Stimulated activated CD8-positive, alpha-beta memory T cell treated with anti-CD3 and anti-CD28 coated beads, Interleukin-4, amount 100 ng/mL, for 1 hour (primary cell): ENCODE measurements around the gene WHAMM.
"Not testable (repeated sequence)": the region's sequence is repeated elsewhere in the genome, so short reads cannot be mapped to it uniquely, and the experiment has no call there.

Experiments used
- DNase-seq, 2 donors: peaks; one replicate each; pipeline ENCODE4 v3.0.0-alpha.2; 2020; ENCODE audit warnings: low read depth in 2 of 2, low spot score in 1 of 2

WHAMM gene, protein sequence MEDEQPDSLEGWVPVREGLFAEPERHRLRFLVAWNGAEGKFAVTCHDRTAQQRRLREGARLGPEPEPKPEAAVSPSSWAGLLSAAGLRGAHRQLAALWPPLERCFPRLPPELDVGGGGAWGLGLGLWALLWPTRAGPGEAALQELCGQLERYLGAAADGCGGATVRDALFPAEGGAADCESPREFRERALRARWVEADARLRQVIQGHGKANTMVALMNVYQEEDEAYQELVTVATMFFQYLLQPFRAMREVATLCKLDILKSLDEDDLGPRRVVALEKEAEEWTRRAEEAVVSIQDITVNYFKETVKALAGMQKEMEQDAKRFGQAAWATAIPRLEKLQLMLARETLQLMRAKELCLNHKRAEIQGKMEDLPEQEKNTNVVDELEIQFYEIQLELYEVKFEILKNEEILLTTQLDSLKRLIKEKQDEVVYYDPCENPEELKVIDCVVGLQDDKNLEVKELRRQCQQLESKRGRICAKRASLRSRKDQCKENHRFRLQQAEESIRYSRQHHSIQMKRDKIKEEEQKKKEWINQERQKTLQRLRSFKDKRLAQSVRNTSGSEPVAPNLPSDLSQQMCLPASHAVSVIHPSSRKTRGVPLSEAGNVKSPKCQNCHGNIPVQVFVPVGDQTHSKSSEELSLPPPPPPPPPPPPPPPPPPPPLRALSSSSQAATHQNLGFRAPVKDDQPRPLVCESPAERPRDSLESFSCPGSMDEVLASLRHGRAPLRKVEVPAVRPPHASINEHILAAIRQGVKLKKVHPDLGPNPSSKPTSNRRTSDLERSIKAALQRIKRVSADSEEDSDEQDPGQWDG

DNA sequence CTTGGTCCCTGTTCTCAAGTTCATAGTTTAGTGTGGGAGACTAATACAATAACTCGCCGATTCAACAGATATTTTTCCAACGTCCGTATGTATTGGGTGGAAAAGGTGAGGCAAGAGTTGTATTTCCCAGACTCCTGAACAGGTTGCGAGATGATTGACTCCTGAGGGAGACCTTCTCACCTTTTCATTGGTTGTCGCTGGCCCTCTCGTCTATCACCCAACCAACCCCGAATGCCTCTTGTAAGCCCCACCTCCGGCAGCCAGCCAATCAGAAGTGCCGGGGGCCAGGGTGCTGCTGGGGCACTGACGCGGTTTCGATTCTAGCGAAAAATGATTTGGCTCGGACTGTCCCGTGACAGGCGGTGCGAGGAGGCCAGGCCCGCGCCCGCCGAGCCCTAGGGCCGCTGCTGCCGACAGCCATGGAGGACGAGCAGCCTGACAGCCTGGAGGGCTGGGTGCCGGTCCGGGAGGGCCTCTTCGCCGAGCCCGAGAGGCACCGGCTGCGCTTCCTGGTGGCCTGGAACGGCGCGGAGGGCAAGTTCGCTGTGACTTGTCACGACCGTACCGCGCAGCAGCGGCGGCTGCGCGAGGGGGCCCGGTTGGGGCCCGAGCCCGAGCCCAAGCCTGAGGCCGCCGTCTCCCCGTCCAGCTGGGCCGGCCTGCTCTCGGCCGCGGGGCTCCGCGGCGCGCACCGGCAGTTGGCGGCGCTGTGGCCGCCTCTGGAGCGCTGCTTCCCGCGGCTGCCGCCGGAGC is at the start of gene WHAMM:
WHAMM (plus strand) TSS at position 321 of the 753 bp plus-strand sequence; CDS start at position 420, 99 bp downstream.
- peak; percentile 88 for DNase-seq

DNA sequence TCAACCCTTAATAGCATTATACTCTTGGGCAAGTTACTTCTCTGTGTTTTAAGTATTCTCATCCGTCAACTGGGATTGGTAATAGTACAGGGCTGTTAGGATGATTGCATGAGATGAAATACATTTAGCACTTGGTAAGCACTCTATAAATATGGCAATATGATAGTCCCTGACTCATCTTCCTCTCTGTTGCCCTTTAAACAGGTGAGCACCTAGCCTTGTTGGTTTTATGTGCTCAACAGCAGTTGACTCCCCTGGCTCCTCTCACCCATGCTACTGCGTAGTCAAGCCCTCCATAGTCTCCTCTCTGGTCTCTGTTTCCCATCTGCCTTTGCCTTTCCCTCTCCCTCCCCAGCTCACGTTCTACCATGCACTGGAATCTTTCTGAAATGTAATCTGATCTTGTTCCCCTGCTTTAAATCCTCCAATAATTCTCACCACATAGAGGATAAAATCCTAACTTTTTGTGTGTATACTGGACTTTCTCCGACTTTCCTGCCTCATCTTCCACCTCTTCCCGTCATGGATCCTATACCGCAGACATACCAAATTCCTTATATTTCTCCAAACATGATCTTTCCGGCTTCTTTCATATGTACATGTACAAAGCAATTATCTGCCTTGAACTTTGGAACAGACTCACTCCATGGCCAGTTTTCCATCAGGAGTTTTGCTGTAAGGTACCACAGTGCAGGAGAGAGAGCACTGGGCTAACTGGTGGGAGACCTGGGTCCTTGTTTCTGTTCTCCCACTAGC is 45.9 kb upstream of the WHAMM start:
- no peak for DNase-seq

DNA sequence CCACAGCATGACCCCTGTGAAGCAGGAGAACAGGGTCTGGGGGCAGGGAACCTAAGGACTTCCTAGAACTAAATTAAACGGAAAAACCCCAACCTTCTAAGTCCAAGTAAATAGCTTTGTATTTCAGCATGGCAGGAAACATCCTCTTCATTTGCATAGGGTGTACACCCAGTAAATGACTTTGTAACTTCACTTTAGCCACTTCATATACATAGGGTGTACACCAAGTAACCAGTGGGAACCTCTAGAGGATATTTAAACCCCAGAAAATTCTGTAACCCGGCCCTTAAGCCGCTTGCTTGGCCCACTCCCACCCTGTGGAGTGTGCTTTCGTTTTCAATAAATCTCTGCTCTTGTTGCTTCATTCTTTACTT is 45.3 kb upstream of the WHAMM start:
- no peak for DNase-seq

DNA sequence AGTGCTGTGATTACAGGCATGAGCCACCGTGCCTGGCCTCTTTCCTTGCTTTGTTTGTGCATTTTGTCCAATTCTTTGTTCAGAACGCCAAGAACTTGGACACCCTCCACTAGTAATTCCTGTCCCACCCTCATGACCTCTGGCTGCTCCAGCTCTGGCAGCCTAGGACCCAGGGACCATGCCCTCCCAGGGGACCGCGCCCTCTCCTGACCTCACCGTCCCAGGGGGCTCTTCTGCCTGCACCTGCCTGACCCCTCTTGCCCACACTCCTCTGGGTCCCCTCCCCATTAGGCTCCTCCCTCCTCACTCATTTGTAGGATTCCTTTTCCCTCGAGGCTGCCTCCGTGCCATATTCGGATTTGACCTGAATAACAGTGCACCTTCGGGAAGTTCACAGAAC is 44.7 kb upstream of the WHAMM start:
- DNase-seq: no peak

DNA sequence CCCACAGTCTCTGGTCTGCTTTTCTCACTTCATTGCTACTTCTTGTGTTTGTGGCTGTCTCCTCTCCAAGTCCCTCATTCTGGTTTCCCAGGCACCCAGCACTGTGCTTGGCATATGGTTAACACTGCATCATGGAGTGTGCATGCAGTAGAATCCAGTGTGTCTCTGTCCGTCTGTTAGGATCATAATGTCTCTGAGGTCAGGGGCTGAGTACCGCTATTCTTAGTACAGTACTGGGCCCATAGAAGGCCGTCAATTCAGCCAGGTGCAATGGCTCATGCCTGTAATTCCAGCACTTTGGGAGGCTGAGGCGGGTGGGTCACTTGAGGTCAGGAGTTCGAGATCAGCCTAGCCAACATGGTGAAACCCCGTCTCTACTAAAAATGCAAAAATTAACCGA is 43.2 kb upstream of the WHAMM start:
- not testable (repeated sequence) for DNase-seq

DNA sequence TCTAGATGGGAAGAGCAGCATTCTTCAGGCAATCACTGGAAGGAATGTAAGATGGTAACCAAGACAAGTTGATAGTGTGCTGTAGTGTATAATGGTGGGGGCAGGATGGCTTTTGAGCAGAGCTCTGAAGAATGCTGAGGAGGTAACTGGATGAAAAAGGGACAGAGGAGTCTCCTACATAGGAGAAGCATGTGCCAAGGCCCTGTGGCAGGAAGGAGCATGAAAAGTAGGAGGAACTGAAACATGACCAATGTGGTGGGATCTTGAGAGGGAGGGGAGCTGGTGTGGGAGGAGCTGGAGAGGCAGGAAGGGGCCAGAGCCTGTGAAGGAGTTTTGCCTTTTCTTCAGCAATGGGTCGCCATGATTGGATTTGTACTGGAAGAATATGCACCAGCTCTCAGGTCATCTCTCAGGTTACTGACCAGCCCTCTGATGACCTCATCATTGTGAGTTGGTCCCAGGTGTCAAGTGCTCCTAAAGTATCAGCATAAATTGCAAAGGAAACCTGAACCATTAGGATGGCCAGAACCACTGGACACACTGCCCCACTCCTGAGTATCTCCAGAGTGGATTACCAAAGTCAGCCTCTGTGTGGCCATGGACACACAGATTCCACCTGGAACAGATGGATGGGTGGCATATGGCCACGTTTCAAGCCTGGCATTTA is 42.1 kb upstream of the WHAMM start:
- DNase-seq: no peak

DNA sequence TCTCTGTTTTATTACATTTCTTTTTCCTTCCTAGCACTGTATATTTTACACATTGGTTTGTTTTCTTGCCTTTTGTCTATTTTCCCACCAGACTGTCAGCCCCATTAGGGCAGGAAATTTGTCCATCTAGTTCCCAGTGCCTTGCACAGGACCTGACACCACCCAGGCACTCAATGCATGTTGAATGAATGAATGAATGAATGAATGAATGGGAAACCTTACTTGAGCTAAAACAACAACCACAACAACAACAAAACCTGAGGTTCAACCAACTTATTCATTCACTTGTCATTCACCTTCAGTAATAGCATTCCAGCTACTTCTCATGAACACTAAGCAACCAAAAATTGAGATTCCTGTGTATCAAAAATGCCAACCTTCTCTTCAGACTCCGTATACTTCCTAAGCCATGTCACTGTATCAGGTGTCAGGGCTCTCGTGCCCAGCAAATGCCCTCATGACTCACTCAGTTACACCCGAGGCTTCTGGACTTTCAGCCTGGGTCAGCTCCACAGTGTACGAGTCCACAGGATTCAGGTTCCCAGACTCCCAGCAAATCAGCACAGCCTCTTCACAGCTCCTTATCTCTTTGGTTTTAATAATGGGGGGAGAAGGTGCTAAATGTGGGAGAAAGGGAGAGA is 40.9 kb upstream of the WHAMM start:
- no peak for DNase-seq

DNA sequence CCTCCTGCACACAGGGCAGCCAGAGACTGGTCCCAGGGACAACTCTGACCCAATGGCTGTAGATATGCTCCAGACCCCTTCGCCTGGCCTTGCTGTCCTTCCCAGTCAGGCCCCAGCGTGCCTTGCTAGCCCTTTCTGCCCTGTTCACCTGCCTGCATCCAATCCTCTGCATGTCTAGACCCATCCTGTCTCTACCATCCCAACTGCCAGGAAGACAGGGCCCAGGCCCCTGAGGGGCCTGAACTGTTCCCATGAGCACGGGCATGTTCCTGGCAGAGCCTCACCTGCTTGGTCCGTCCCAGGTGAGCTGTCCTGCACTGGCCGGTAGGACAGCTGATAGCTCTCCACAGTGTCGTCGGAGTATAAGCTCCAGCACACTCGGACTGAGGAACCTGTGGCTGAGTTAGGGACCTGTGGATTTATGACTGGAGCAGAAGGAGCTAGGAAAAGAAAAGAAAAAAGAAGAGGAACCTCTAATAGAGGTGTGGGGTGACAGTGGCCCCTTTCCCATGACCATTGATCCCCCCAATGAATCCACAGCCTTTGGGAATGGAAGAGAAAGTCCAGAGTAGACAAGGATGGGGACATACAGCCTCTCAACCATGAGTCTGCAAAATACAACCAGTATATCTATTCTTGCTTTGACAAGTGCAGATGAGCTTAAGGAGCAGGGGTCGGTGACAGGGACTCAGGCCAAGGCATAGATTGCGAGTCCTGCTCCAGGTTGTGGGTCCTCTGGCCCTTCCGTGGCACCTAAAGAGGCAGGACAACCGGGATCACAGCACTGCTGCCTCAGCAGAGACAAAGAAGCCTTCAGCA is 37.4 kb upstream of the WHAMM start:
- no peak for DNase-seq

DNA sequence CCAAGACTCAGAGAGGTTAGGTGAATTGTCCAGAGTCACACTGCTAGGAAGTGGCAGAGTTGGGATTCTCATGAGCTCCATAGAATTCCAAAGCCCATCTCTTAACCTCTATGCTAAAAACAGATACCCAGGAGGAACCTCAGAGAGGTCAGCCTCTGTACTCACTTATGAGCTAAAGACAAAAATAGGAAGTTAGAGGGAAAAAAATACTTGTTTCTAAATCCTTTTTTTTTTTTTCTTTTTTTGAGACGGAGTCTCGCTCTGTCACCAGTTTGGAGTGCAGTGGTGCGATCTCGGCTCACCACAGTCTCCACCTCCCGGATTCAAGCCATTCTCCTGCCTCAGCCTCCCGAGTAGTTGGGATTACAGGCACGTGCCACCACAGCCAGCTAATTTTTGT is 34.9 kb upstream of the WHAMM start:
- DNase-seq: no peak

DNA sequence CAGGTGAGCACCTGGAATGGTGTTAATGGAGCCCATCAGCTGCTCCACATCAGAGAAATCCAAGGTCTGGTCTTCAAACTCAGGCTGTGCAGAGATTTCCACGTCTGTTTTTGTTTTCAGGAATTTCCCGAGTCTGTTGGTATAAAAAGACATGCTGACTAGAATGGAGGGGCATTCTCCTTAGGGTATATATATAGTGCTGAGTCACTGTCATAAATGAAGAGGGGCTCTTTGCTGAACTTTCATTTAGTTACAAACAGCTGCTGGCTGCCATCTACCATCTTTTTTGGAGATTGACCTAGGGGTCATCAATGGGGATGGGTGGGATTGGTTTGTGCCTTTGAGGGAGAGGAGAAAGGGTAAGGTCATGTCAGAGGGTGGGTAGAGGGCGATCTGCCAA is 30.7 kb upstream of the WHAMM start:
- no peak for DNase-seq

DNA sequence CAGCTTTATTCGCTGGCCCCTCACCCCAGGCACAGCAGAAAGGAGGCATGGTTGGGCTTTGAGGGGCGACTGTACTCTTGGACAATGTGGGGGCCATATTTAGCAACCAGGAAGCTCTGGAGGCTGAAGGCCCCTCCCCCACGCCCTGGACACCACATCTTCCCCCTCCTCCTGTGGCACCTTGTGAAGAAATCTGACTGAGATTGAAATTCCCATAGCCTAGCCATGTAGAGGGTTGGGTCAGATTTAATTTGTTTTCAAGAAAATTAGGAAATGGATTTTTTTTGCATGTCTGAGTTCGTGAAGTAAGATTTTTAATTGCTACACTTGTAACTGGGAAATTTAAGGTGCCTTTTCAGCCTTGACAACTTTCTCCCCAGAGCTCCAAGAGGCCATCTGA is 28.1 kb upstream of the WHAMM start:
- no peak for DNase-seq

DNA sequence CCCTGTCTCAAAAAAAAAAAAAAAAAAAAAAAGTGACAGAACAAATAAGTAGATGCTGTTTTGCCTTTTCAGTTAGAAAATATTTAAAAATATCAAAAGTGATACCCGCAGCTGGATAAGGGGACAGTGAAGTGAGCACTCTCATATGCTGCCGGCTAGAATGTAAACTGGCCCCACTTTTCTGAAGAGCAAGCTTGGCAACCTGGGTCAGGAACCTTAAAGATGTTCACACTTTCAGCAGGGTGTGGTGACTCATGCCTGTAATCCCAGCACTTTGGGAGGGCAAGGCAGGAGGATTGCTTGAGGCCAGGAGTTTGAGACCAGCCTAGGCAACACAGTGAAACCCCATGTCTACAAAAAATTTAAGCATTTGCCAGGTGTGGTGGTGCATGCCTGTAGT is 20.9 kb upstream of the WHAMM start:
- no peak for DNase-seq

DNA sequence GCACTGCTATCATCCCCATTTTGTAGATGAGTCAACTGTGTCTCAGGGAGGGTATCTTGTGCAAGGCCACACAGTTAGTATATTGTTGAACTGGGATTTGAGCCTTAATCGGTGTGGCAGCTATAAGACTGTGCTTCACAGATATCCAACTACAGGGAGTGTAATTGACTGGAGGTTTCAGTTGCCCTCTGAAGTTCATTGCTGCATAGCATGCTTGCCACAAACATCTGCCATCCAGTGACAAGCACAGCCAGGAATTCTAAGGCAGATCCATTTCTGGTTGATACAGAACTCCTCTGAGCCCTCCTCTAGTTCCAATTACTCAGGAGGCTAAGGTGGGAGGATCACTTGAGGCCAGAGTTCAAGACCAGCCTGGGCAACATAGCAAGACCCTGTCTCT is 19.9 kb upstream of the WHAMM start:
- DNase-seq: no peak

DNA sequence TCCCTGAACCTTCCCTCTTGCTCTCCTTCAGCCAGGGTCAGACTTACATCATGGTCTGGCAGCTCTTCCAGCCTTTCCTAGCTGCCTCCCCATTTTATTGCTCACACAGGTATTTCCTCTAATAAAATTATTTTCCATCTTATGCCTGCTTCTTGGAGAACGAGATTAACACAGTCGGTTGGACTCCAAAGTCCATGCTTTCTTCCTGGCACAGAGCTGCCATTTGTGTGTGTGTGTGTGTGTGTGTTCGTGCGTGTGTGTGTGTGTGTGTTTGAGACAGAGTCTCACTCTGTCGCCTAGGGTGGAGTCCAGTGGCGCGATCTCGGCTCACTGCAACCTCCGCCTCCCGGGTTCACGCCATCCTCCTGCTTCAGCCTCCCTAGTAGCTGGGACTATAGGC is 19.1 kb upstream of the WHAMM start:
- DNase-seq: no peak

DNA sequence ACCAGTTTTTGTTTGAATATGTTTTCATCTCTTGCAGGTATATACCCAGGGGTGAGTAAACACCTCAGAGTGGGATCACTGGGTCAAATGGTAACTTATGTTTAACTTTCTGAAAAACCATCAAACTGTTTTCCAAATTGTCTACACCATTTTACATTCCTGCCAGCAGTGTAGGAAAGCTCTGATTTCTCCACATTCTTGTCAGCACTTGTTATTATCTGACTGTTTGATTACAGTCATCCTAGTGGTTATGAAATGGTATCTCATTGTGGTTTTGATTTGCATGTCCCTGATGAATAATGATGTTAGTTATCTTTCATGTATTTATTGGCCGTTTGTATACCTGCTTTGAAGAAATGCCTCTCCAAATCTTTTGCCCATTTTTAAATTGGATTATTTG is 17.4 kb upstream of the WHAMM start:
- no peak for DNase-seq

DNA sequence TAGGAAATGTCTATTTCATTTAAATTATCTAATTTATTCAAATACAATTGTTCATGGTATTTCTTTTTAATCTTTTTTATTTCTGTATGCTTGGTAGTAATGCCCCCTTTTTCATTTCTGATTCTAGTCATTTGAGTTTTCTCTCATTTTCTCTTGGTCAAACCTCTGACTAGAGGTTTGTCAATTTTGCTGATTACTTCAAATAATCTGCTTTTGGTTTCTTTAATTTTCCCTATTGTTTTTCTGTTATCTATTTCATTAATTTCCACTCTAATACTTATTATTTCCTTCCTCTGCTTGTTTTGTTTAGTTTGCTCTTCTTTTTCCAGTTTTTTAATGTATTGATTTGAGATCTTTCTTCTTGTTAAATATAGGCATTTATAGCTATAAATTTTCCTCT is 15.7 kb upstream of the WHAMM start:
- no peak for DNase-seq

DNA sequence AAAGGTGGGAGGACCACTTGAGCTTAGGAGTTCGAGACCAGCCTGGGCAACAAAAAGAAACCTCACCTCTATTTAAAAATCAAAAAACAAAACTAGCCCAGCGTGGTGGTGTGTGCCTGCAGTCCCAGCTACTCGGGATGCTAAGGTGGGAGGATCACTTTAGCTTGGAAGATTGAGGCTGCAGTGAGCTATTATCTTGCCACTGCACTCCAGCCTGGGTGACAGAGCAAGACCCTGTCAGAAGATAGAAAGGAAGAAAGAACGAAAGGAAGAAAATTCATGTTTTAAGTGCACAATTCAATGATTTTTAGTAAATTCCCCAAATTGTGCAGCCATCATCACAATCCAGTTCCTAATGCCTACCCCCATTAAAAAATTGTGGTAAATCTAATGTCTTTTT is 11.3 kb upstream of the WHAMM start:
- DNase-seq: no peak

DNA sequence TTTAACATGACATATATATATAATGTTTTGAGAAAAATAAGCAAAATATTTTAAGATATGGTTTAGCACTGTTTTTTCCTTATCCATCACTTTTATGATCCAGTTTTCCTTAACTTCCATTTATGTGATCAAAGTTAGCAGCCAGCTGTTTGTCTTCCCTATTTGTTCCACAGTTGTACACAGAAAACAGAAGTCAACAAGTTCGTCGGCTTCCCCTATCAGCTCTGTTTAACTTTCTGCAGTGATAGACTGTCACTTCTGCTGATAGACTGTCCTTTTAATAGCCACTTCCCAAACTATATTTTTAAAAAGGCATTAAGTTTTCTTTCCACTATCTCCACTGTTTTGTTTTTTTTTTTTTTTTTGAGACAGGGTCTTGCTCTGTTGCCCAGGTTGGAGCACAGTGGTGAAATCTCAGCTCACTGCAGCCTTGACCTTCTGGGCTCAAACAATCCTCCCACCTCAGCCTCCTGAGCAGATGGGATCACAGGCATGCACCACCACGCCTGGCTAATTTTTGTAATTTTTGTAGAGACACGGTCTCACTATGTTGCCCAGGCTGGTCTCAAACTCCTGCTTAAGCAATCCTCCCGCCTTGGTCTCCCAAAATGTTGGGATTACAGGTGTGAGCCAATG is 10.8 kb upstream of the WHAMM start:
- no peak for DNase-seq
